H1 (cell line): ENCODE measurements around the gene ARPP19. TPM values are rescaled to one million over a fixed set of nuclear protein-coding genes. Genes with fewer than 3 reads are reported as not detected.

Experiments
- BCL11A ChIP-seq, 2 experiments: IDR thresholded peaks; one replicate each; pipeline ENCODE4 v1.6.1; 2011; ENCODE audit warnings: low read depth in 2 of 2, low read length in 2 of 2, mild to moderate bottlenecking in 2 of 2
- KDM1A ChIP-seq: fragments of 200-600, 300-600 bp; sonication (generic); IDR thresholded peaks from 2 replicates; pipeline ENCODE4 v1.7.1; 2016; ENCODE audit warnings: mild to moderate bottlenecking, low read length, borderline replicate concordance
- KDM4A ChIP-seq: IDR thresholded peaks from one replicate; pipeline ENCODE4 v1.7.1; 2012; ENCODE audit warnings: low read depth, mild to moderate bottlenecking, moderate library complexity, low read length, inconsistent platforms; ENCODE audit not compliant: severe bottlenecking
- TBP ChIP-seq: IDR thresholded peaks from 2 replicates; pipeline ENCODE4 v1.6.1; 2011; ENCODE audit warnings: low read depth, low read length, improper control_type of control experiment
- polyA plus RNA-seq, 7 experiments: library from polyadenylated mRNA; depleted of rRNA in 3 of 7; stranded (reverse) in 5 of 7; unstranded in 2 of 7; fragments of >200 nt in 5 of 7; fragments of 200-250 nt in 2 of 7; gene quantifications; 1 replicate in 5 of 7; 2 replicates in 1 of 7; 4 replicates in 1 of 7; pipeline versions ENCODE4 v1.2.1 to v1.2.3, GENCODE V29; 2011 to 2013; ENCODE audit warnings: missing spikeins in 2 of 7, mixed read lengths in 2 of 7
- total RNA-seq: library from RNA; stranded (reverse); fragmentation: NEBNext Ultra II Directional; extraction: Animal tissue kit (Norgen Biotek cat#: 25700); gene quantifications from 2 replicates; pipeline ENCODE4 v1.2.1, GENCODE V29; 2021
- TF ChIP-seq, protein P1 (sequence below): IDR thresholded peaks from 2 replicates; pipeline ENCODE4 v1.6.1; 2011; ENCODE audit warnings: low read length, improper control_type of control experiment
- TF ChIP-seq, protein P2 (sequence below), 3 experiments: IDR thresholded peaks; 1 replicate in 2 of 3; 2 replicates in 1 of 3; pipeline versions ENCODE4 v1.5.1 to v1.6.1; 2011; ENCODE audit warnings: low read length in 3 of 3, mild to moderate bottlenecking in 3 of 3, inconsistent platforms in 2 of 3, low read depth in 1 of 3, moderate library complexity in 1 of 3; ENCODE audit not compliant: insufficient read depth in 1 of 3; ENCODE audit errors: control extremely low read depth in 1 of 3
- TF ChIP-seq, protein P3 (sequence below): IDR thresholded peaks from 2 replicates; pipeline ENCODE4 v1.6.1; 2012; ENCODE audit warnings: inconsistent platforms
- TF ChIP-seq, protein P4 (sequence below): IDR thresholded peaks from 2 replicates; pipeline ENCODE4 v1.6.1; 2011; ENCODE audit warnings: low read depth, mild to moderate bottlenecking, low read length; ENCODE audit not compliant: insufficient read depth

Gene ARPP19
- total and polyA plus RNA-seq, 2 of the 8 experiments (the other 6 are each of a cell fraction or from before 2014, with no cell fraction given), result 81.9 to 274 TPM

DNA sequence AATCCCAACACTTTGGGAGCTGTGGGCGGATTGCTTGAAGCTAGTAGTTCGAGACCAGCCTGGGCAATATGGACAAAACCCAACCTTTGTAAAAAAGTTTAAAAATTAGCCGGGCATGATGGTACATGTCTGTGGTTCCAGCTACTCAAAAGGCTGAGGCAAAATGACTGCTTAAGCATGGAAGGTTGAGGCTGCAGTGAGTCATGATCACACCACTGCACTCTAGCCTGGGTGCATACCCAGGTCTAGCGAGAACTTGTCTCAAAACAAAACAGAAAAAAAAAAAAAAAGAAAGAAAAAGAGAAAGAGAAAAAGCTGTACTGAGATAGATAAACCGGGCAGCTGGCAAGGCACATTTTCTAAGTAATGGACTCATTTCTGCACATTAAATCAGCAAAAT lies 10.6 kb downstream of the ARPP19 start (continued):
- TF ChIP-seq, protein P1, sequence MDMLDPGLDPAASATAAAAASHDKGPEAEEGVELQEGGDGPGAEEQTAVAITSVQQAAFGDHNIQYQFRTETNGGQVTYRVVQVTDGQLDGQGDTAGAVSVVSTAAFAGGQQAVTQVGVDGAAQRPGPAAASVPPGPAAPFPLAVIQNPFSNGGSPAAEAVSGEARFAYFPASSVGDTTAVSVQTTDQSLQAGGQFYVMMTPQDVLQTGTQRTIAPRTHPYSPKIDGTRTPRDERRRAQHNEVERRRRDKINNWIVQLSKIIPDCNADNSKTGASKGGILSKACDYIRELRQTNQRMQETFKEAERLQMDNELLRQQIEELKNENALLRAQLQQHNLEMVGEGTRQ, result no peak
- TF ChIP-seq, protein P2, sequence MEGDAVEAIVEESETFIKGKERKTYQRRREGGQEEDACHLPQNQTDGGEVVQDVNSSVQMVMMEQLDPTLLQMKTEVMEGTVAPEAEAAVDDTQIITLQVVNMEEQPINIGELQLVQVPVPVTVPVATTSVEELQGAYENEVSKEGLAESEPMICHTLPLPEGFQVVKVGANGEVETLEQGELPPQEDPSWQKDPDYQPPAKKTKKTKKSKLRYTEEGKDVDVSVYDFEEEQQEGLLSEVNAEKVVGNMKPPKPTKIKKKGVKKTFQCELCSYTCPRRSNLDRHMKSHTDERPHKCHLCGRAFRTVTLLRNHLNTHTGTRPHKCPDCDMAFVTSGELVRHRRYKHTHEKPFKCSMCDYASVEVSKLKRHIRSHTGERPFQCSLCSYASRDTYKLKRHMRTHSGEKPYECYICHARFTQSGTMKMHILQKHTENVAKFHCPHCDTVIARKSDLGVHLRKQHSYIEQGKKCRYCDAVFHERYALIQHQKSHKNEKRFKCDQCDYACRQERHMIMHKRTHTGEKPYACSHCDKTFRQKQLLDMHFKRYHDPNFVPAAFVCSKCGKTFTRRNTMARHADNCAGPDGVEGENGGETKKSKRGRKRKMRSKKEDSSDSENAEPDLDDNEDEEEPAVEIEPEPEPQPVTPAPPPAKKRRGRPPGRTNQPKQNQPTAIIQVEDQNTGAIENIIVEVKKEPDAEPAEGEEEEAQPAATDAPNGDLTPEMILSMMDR (IDR thresholded peaks at IDR 0.05; ENCODE audit: control extremely low read depth in 1 of 3, insufficient read depth in 1 of 3, low read depth in 1 of 3, low read length in 3 of 3), result no peak
- TF ChIP-seq BCL11A (IDR thresholded peaks at IDR 0.05; ENCODE audit: low read depth in 2 of 2, low read length in 2 of 2), result no peak
- no peak for TF ChIP-seq KDM1A
- no peak for TF ChIP-seq TBP
- TF ChIP-seq, protein P3, sequence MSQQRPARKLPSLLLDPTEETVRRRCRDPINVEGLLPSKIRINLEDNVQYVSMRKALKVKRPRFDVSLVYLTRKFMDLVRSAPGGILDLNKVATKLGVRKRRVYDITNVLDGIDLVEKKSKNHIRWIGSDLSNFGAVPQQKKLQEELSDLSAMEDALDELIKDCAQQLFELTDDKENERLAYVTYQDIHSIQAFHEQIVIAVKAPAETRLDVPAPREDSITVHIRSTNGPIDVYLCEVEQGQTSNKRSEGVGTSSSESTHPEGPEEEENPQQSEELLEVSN, result no peak
- TF ChIP-seq, protein P4, sequence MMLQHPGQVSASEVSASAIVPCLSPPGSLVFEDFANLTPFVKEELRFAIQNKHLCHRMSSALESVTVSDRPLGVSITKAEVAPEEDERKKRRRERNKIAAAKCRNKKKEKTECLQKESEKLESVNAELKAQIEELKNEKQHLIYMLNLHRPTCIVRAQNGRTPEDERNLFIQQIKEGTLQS, result no peak
- TF ChIP-seq KDM4A, result no peak
